Left ventricle myocardium superior (tissue), 1 donor: Measurements from ENCODE around the gene AARS1. TPM values are rescaled to one million over a fixed set of nuclear protein-coding genes. Genes with fewer than 3 reads are reported as not detected.
"Not testable (repeated sequence)": the region's sequence is repeated elsewhere in the genome, so short reads cannot be mapped to it uniquely, and the experiment has no call there.

Experiments
- ATAC-seq: fragments of 200-7000 bp; cut with Tn5 transposase; one replicate; pipeline ENCODE4 v1.9.1; 2020; ENCODE audit warnings: mild to moderate bottlenecking, moderate library complexity
- DNase-seq: peaks from one replicate; pipeline ENCODE4 v3.0.0-alpha.2; 2020
- intact Hi-C: fragments of 100-400 bp; cut with micrococcal nuclease; formaldehyde crosslinking; loops from one replicate; pipeline ENCODE4 v1.11.0; 2022
- total RNA-seq: library from RNA; stranded (reverse); fragmentation: NEBNext Ultra II Directional; extraction: Animal tissue kit (Norgen Biotek cat#: 25700); gene quantifications from one replicate; pipeline ENCODE4 v1.2.1, GENCODE V29; 2021
- donor health status: DM: no; HTN: yes; CAD: no; lungs with severe emphysema.

Gene AARS1
- total RNA-seq, 1 donor from 2014 or later, result 62.2 TPM

- intact Hi-C loops, ATAC-seq, DNase-seq: not testable (repeated sequence)
Measured at GRCh38 chr16:70249697-70250096, 39.6 kb downstream of the AARS1 start.

DNA sequence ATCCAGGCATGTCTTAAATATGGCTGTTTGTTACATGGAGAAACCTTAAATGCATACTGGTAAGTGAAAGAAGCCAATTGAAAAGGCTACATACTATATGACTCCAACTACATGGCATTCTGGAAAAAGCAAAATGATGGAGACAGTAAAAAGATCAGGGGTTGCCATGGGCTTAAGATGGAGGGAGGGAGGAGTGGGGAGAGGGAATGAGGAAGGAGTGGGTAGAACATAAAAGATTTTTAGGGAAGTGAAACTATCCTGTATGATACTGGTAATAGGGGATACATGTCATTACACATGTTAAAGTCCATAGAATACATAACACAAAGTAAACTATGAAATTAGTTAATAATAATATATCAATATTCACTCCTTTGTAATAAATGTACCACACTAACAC lies 50.5 kb downstream of the AARS1 start:
- not testable (repeated sequence) for DNase-seq, ATAC-seq

GRCh38 chr16:70231831-70232230 lies 57.5 kb downstream of the AARS1 start:
- DNase-seq, intact Hi-C loops, ATAC-seq: not testable (repeated sequence)

More for the DNA sequence above, 50.5 kb downstream of the AARS1 start:
- intact Hi-C loops, result not testable (repeated sequence)

DNA sequence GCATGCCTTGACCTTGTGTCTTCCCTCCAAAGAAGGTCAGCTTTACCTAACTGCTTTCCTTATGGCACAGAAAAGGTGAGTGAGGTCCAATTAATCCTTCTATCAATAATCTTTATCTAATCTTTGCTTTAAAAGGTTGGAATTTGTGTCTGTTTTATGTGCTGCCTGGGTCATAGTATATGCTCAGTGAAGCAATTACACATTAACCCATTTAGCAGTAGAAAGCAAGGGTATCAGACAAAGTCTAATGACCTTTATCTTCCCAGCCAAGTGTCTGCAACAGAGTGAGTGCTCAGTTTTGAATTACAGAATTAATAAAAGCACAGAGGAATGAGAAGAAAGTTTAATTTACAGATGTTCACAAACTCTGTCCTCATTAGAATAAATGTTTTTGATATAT lies 63.3 kb downstream of the AARS1 start:
- ATAC-seq, DNase-seq, intact Hi-C loops: not testable (repeated sequence)

DNA sequence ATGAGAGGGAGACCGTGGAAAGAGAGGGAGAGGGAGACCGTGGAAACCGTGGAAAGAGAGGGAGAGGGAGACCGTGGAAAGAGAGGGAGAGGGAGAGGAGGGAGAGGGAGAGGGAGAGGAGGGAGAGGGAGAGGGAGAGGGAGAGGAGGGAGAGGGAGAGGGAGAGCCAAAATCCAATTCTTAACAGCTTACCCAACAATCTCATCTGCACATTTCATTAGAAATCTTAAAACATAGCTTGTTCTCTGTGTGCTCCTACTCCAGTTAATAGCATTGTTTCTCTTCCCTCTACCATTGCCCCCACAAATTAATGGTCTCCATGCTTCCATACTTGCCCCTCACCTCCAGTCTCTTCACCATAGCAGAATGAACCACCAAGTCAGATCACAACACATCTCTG lies 63.9 kb downstream of the AARS1 start:
- intact Hi-C loops, ATAC-seq, DNase-seq: not testable (repeated sequence)

GRCh38 chr16:70224645-70225044 lies 64.7 kb downstream of the AARS1 start:
- intact Hi-C loops, ATAC-seq, DNase-seq: not testable (repeated sequence)

GRCh38 chr16:70223971-70224513 lies 65.3 kb downstream of the AARS1 start:
- ATAC-seq, intact Hi-C loops, DNase-seq: not testable (repeated sequence)

- ATAC-seq, DNase-seq, intact Hi-C loops: not testable (repeated sequence)
Measured at GRCh38 chr16:70223216-70223615, 66.1 kb downstream of the AARS1 start.

GRCh38 chr16:70222574-70222973 lies 66.7 kb downstream of the AARS1 start:
- ATAC-seq, DNase-seq, intact Hi-C loops: not testable (repeated sequence)

DNA sequence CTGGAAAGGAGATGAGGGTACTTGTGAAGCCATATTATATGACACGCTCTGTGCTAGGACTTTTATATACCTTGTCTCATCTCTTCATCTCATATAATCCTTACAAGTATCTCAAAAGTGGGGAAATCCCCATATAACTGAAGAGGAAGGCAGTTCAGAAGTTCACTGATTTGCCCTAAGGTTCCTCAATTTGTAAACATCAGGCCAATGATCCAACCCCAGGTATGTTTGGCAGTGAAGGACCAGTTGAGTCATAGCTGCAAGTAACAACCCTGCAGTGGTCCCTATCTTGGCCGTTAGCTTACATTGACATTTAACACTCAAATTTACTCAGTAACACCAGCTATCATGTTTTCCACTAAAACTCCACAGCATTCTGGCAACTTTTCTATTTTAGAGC lies 70.7 kb downstream of the AARS1 start:
- ATAC-seq, intact Hi-C loops, DNase-seq: not testable (repeated sequence)

GRCh38 chr16:70206382-70206781 lies 82.9 kb downstream of the AARS1 start:
- intact Hi-C loops, ATAC-seq, DNase-seq: not testable (repeated sequence)

GRCh38 chr16:70204668-70205405 lies 84.5 kb downstream of the AARS1 start:
- ATAC-seq, intact Hi-C loops: not testable (repeated sequence)

GRCh38 chr16:70204010-70204409 lies 85.3 kb downstream of the AARS1 start:
- intact Hi-C loops, DNase-seq, ATAC-seq: not testable (repeated sequence)

More at GRCh38 chr16:70204668-70205405, 84.5 kb downstream of the AARS1 start:
- DNase-seq, result not testable (repeated sequence)

DNA sequence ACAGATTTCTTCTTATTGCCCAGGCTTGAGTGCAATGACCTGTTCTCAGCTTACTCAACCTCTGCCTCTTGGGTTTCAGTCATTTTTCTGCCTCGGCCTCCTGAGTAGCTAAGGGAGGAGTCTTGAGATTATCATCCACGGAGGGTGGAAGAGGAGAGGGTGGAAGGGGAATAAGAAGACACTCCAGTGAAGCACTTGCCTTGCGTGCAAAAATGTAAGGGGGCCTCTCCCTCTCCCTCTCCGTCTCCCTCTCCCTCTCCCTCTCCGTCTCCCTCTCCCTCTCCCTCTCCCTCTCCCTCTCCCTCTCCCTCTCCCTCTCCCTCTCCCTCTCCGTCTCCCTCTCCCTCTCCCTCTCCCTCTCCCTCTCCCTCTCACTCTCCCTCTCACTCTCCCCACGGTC lies 85.8 kb downstream of the AARS1 start:
- intact Hi-C loops, ATAC-seq: not testable (repeated sequence)

More for the DNA sequence above, 85.8 kb downstream of the AARS1 start:
- not testable (repeated sequence) for DNase-seq

Other genes starting within 250 kb of the AARS1 start
- 19.3 TPM for gene PDPR, start 175.2 kb downstream of the AARS1 start, total RNA-seq
- not detected for gene CLEC18C, start 115.7 kb downstream of the AARS1 start, total RNA-seq
- 11.6 TPM for gene EXOSC6, start 37.6 kb downstream of the AARS1 start, total RNA-seq
- gene DDX19B, start 9.7 kb upstream of the AARS1 start, total RNA-seq, result 16.6 TPM
- 25.2 TPM for gene DDX19A, start 57.4 kb upstream of the AARS1 start, total RNA-seq
- gene ST3GAL2, start 149.6 kb upstream of the AARS1 start, total RNA-seq, result 19.0 TPM
- 8.2 TPM for gene FCSK, start 165.1 kb upstream of the AARS1 start, total RNA-seq
- 48.7 TPM for gene COG4, start 234.0 kb upstream of the AARS1 start, total RNA-seq
- 146 TPM for gene SF3B3, start 234.3 kb upstream of the AARS1 start, total RNA-seq